ENCODE measurements around the gene ADGRB3. TPM values are rescaled to one million over a fixed set of nuclear protein-coding genes. Genes with fewer than 3 reads are reported as not detected.
"Not testable (repeated sequence)": the region's sequence is repeated elsewhere in the genome, so short reads cannot be mapped to it uniquely, and the experiment has no call there.

Gene ADGRB3
- total RNA-seq, 1 donor from 2014 or later: 2.4 TPM

DNA sequence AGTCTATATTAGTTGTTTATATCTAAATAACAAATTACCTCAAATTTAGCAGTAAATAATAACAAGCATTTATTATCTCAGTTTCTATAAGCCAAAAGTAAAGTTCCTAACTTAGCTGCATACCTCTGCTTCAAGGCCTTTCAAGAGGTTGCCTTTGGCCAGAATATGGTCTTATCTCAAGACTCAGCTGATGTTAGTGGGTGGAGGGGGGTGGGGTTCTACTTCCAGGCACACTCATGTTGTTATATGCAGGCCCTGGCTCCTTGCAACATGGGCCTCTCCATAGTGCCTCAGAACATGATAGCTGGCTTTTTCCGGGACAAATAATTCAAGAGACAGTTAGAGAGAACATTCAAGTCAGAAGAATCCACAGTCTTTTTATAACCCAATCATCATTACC is 266.0 kb downstream of the ADGRB3 start:
- no peak overlapping the region for H3K4me3 Mint-ChIP-seq (ENCODE audit: unreplicated experiment)
- TF ChIP-seq CTCF (IDR thresholded peaks at IDR 0.05; ENCODE audit: unreplicated experiment): no peak
- no peaks in the 10 kb centered on the region for H3K4me1 Mint-ChIP-seq (ENCODE audit: unreplicated experiment)
- H3K27ac Mint-ChIP-seq (ENCODE audit: unreplicated experiment): no peak overlapping the region
- no peaks in the 10 kb centered on the region for H3K9me3 Mint-ChIP-seq (ENCODE audit: unreplicated experiment)
- H3K27me3 Mint-ChIP-seq (ENCODE audit: unreplicated experiment): no peaks in the 10 kb centered on the region
- H3K36me3 Mint-ChIP-seq (ENCODE audit: low read depth, unreplicated experiment): no peaks in the 10 kb centered on the region
- no peak for DNase-seq (ENCODE audit: low spot score)

DNA sequence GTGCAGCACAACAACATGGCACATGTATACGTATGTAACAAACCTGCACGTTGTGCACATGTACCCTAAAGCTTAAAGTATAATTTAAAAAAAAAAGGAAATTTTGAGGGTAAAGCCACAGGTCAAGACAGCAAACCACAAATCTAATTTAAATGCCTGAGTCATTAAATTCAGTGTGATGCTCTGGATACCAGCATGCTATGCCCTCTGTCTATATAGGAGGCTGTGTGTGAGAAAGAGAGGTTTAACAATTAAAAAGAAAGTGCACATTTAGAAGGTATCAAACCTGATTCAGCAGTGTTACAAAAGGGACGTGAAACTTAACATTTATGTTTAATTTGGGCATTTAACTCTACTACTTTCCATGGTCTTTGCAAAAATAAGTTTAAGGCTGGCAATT is 276.3 kb downstream of the ADGRB3 start:
- no peak for DNase-seq (ENCODE audit: low spot score)
- Mint-ChIP-seq H3K4me3 (ENCODE audit: unreplicated experiment) (no peak overlapping the region), H3K9me3 (ENCODE audit: unreplicated experiment) (no peaks in the 10 kb centered on the region), H3K27ac (ENCODE audit: unreplicated experiment) (no peak overlapping the region), H3K36me3 (ENCODE audit: low read depth, unreplicated experiment) (no peaks in the 10 kb centered on the region), H3K4me1 (ENCODE audit: unreplicated experiment) (no peaks in the 10 kb centered on the region), H3K27me3 (ENCODE audit: unreplicated experiment) (no peaks in the 10 kb centered on the region)
- no peak for TF ChIP-seq CTCF (IDR thresholded peaks at IDR 0.05; ENCODE audit: unreplicated experiment)

- Mint-ChIP-seq H3K4me1 (ENCODE audit: unreplicated experiment) (no peaks in the 10 kb centered on the region), H3K9me3 (ENCODE audit: unreplicated experiment) (no peaks in the 10 kb centered on the region), H3K36me3 (ENCODE audit: low read depth, unreplicated experiment) (no peaks in the 10 kb centered on the region), H3K27me3 (ENCODE audit: unreplicated experiment) (no peaks in the 10 kb centered on the region), H3K4me3 (ENCODE audit: unreplicated experiment) (no peak overlapping the region), H3K27ac (ENCODE audit: unreplicated experiment) (no peak overlapping the region)
- no peak for TF ChIP-seq CTCF (IDR thresholded peaks at IDR 0.05; ENCODE audit: unreplicated experiment)
- no peak for DNase-seq (ENCODE audit: low spot score)
These were observed 276.7 kb downstream of the ADGRB3 start for GRCh38 chr6:68911811-68912210.

GRCh38 chr6:68912805-68913204 is 277.7 kb downstream of the ADGRB3 start:
- H3K4me3 Mint-ChIP-seq (ENCODE audit: unreplicated experiment); DNase-seq (ENCODE audit: low spot score); H3K4me1 Mint-ChIP-seq (ENCODE audit: unreplicated experiment); H3K27me3 Mint-ChIP-seq (ENCODE audit: unreplicated experiment); H3K36me3 Mint-ChIP-seq (ENCODE audit: low read depth, unreplicated experiment); H3K27ac Mint-ChIP-seq (ENCODE audit: unreplicated experiment); H3K9me3 Mint-ChIP-seq (ENCODE audit: unreplicated experiment): not testable (repeated sequence)

- Mint-ChIP-seq H3K4me1 (ENCODE audit: unreplicated experiment) (no peaks in the 10 kb centered on the region), H3K9me3 (ENCODE audit: unreplicated experiment) (no peaks in the 10 kb centered on the region), H3K27ac (ENCODE audit: unreplicated experiment) (no peak overlapping the region), H3K27me3 (ENCODE audit: unreplicated experiment) (no peaks in the 10 kb centered on the region), H3K4me3 (ENCODE audit: unreplicated experiment) (no peak overlapping the region), H3K36me3 (ENCODE audit: low read depth, unreplicated experiment) (no peaks in the 10 kb centered on the region)
- no peak for TF ChIP-seq CTCF (IDR thresholded peaks at IDR 0.05; ENCODE audit: unreplicated experiment)
- DNase-seq (ENCODE audit: low spot score): no peak
These were observed 280.5 kb downstream of the ADGRB3 start for GRCh38 chr6:68915586-68915985.

DNA sequence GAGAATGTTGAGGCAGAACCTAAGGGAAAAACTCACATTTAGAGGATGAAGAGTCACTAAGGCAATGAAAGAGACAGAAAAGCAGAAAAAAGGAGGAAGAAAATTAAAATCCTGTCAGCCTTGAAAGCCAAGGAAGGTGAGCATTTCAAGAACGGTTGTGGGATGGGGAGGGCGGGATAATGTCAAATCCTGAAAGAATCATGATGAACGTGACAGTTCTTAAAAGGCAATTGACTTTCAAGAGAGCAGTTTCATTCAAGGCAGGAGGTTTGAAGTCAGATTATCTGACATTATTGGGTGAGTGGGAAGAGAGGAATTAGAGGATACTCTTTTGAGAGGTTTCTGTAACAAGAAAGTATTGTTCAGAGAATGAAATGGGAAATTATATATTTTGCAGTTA is 284.5 kb downstream of the ADGRB3 start:
- H3K4me3 Mint-ChIP-seq (ENCODE audit: unreplicated experiment): no peak overlapping the region
- H3K36me3 Mint-ChIP-seq (ENCODE audit: low read depth, unreplicated experiment): no peaks in the 10 kb centered on the region
- DNase-seq (ENCODE audit: low spot score): no peak
- no peaks in the 10 kb centered on the region for H3K9me3 Mint-ChIP-seq (ENCODE audit: unreplicated experiment)
- no peak overlapping the region for H3K27ac Mint-ChIP-seq (ENCODE audit: unreplicated experiment)
- TF ChIP-seq CTCF (IDR thresholded peaks at IDR 0.05; ENCODE audit: unreplicated experiment): no peak
- no peaks in the 10 kb centered on the region for H3K4me1 Mint-ChIP-seq (ENCODE audit: unreplicated experiment)
- no peaks in the 10 kb centered on the region for H3K27me3 Mint-ChIP-seq (ENCODE audit: unreplicated experiment)
